Hematopoietic multipotent progenitor cell treated with erythropoietin and hydrocortisone succinate and interleukin-3 and kit ligand, for 15 days (in vitro differentiated cells): Measurements from ENCODE around the gene CCDC85A.
A peak's percentile ranks its signal among the peaks of the same experiment; 100 is the strongest.
"Not testable (repeated sequence)": the region's sequence is repeated elsewhere in the genome, so short reads cannot be mapped to it uniquely, and the experiment has no call there.

Experiments used
- DNase-seq: peaks from one replicate; pipeline ENCODE4 v3.0.0-alpha.2; 2015; ENCODE audit warnings: low spot score

Gene CCDC85A

GRCh38 chr2:56183643-56184499, at the start of gene CCDC85A:
Gene CCDC85A, plus strand, starts transcription at chr2:56183990. Its CDS starts 635 bp downstream, at chr2:56184625.
- peak; percentile 44 for DNase-seq

- no peak for DNase-seq
Observed at GRCh38 chr2:56134861-56135260, 48.9 kb upstream of the CCDC85A start.

GRCh38 chr2:56142497-56143061, 41.2 kb upstream of the CCDC85A start:
- not testable (repeated sequence) for DNase-seq

- no peak for DNase-seq
Observed at GRCh38 chr2:56147907-56148306, 35.9 kb upstream of the CCDC85A start.

- DNase-seq: no peak
Observed at GRCh38 chr2:56148825-56149224, 35.0 kb upstream of the CCDC85A start.

GRCh38 chr2:56151841-56152240, 31.9 kb upstream of the CCDC85A start:
- no peak for DNase-seq

- no peak for DNase-seq
Observed at GRCh38 chr2:56155188-56155587, 28.6 kb upstream of the CCDC85A start.

GRCh38 chr2:56159875-56160274, 23.9 kb upstream of the CCDC85A start:
- not testable (repeated sequence) for DNase-seq

- DNase-seq: no peak
Observed at GRCh38 chr2:56167616-56168562, 15.9 kb upstream of the CCDC85A start.

GRCh38 chr2:56169521-56169920, 14.3 kb upstream of the CCDC85A start:
- DNase-seq: no peak

- no peak for DNase-seq
Observed at GRCh38 chr2:56170504-56170903, 13.3 kb upstream of the CCDC85A start.

- DNase-seq: no peak
Observed at GRCh38 chr2:56170988-56171387, 12.8 kb upstream of the CCDC85A start.

- no peak for DNase-seq
Observed at GRCh38 chr2:56175779-56176178, 8.0 kb upstream of the CCDC85A start.

- no peak for DNase-seq
Observed at GRCh38 chr2:56177420-56178220, 6.2 kb upstream of the CCDC85A start.

- no peak for DNase-seq
Observed at GRCh38 chr2:56179931-56180330, 3.9 kb upstream of the CCDC85A start.

GRCh38 chr2:56182420-56182819, 1.4 kb upstream of the CCDC85A start:
- no peak for DNase-seq

- no peak for DNase-seq
Observed at GRCh38 chr2:56184500-56185011, 766 bp downstream of the CCDC85A start.

GRCh38 chr2:56185101-56185581, 1.4 kb downstream of the CCDC85A start:
- DNase-seq: no peak

GRCh38 chr2:56185582-56186046, 1.8 kb downstream of the CCDC85A start:
- DNase-seq: no peak

GRCh38 chr2:56191617-56192016, 7.8 kb downstream of the CCDC85A start:
- DNase-seq: no peak

- no peak for DNase-seq
Observed at GRCh38 chr2:56192664-56193305, 9.0 kb downstream of the CCDC85A start.
